NCI-H146 treated with DMSO at 0.1 percent for 48 hours (cell line): ENCODE results near the gene ARHGAP26.
"Not testable (repeated sequence)": the region's sequence is repeated elsewhere in the genome, so short reads cannot be mapped to it uniquely, and the experiment has no call there.

Experiments used
- DNase-seq: peaks from one replicate; lab custom pipeline; 2025; ENCODE audit not compliant: unreplicated experiment; lab: John Stamatoyannopoulos, UW

ARHGAP26 gene

GRCh38 chr5:143106174-143106573, 336.0 kb downstream of the ARHGAP26 start:
- no peak for DNase-seq

DNA sequence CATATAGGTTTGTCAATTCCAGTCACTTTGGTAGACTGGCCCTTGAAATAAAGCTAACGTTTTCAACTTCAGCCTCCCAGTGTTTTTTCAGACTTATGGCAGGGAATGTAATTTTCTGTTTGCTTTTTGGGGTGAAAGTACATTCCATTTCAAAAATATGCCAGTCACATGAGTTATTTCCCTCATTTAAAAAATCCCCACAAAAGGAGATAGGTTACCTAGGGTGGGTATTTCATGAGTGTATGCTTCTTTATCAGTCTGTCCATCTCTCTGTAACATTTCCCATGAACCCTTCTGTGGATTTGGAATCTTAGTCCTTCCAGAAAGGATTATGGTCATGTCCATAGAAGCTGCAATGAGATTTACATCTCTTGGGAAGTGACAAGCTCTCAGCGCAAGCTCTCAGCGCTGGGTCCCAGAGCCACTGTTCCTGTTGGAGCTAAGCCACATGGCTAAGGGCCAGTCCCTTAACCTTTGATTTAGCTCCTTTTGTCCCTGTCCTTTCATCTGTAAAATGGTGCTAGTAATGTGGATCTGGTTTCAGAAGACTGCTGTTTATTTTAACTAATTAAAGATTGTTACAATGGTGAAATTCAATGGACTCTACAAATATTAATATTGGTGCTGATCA, 338.4 kb downstream of the ARHGAP26 start:
- peak; percentile 82 for DNase-seq

- DNase-seq: no peak
These were observed 340.4 kb downstream of the ARHGAP26 start for GRCh38 chr5:143110591-143110990.

DNA sequence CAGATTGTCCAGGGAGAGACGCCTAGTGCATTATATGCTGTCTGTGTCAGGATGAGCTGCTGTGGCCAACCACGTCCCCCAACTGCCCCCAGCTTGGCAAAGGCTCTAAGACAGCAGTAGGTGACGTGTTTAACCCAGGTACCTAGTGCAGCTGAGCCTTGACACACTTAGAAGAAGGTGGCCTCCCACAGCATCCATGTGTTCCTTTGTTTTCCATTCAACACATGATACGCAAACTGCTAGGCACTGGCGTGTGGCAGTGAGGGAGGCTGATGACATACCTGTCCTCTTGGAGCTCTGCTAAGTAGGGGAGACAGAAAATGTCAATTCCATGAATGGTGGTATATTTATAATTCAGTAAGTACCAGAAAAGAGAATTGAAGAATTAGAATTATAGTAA, 341.6 kb downstream of the ARHGAP26 start:
- no peak for DNase-seq

DNA sequence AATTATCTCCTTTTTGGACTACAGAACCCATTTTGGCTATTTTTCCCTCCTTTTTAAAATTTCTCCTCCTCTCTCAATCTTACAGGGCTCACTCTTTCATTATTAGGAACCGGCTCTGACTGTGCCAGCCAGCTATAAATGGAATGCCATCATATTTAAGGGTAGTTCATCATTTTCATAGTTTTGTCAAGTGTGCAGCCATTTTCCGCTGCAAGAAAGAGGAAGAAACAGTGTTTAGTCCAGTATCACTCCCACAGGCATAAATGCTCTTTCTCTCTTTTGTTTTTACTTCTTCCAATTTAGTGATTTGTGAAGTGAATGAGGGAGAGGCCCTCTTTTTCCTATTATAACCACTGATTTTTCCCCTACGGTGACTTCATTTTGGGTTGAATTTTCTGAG, 343.3 kb downstream of the ARHGAP26 start:
- DNase-seq: no peak

GRCh38 chr5:143114481-143114880, 344.3 kb downstream of the ARHGAP26 start:
- no peak for DNase-seq

GRCh38 chr5:143115381-143115780, 345.2 kb downstream of the ARHGAP26 start:
- no peak for DNase-seq

DNA sequence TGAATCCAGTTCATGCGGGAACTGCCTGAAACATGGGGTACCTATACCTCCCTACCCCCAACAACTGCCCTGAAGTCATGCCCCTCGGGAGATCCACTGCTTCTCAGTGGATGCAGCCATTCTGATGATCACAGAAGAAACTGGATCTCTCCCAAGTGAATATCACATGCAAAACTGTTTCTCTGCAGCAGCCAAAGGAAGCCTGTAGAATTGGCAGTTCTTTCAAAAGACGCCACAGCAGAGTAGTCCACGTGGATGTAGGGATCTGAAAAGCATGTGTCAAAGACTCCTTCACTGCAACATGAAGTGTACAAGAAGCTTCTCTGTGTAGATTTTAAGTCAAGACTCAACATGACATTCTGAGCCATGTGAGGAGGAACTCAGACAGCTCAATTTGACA, 346.6 kb downstream of the ARHGAP26 start:
- DNase-seq: no peak

- DNase-seq: no peak
These were observed 347.6 kb downstream of the ARHGAP26 start for GRCh38 chr5:143117821-143118220.

DNA sequence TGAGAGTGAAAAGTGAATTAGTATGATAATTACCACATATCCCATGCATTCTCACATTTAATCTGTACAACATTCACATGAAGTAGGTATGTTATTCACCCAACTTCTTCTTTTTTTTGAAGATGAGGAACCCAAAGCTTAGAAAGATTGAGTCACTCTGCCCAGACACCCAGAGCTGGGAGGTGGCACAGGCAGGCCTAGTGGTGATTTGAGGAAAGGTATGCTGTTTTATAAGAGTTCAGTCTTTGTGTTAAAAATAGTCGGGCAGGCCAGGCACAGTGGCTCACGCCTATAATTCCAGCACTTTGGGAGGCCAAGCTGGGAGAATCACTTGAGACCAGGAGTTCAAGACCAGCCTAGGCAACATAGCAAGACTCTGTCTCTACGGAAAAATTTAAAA, 348.0 kb downstream of the ARHGAP26 start:
- no peak for DNase-seq

GRCh38 chr5:143118818-143119217, 348.6 kb downstream of the ARHGAP26 start:
- DNase-seq: not testable (repeated sequence)

DNA sequence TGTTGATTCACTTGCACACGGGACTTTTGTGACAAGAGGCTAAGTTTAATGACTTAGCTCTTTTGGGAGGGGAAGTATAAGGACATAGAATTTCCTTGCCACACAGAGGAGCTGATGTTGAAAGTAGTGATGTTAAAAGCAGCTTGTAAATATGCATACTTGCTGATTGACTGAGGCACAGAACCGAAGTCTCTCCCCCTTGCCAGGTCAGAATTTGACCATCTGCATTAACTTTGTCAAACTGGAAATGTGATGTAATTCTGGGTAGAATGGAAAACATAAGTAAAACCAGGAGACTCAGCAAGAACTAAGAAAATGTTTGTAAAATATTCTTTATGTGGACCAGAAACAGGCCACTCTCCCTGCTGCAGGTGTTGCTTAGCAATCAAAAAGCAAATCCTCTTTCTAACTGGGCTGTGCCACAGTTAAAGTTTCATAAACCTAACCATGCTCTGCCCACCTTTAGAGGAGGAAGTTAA, 349.2 kb downstream of the ARHGAP26 start:
- no peak for DNase-seq

GRCh38 chr5:143119881-143120341, 349.7 kb downstream of the ARHGAP26 start:
- DNase-seq: no peak

GRCh38 chr5:143120460-143121134, 350.4 kb downstream of the ARHGAP26 start:
- DNase-seq: no peak

GRCh38 chr5:143121135-143121475, 350.9 kb downstream of the ARHGAP26 start:
- DNase-seq: no peak

DNA sequence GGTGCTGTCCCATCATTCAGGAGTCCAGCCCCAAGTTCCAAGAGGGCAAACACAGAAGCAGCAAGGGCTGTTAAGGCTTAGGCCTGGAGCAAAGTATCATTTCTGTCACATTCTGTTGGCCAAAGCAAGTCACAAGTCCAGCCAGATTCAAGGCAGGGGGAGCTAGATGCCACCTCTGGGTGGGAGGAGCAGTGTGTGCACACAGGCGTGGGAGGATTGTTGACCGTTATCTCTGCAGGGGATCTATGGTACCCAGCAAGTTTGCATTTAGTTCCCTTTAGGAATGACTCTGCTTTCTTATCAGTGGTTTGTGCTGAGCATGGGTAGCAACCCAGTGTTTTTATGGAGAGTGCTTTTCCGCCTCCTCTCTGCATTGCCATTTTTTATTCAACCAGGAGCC, 354.4 kb downstream of the ARHGAP26 start:
- no peak for DNase-seq

- no peak for DNase-seq
These were observed 356.2 kb downstream of the ARHGAP26 start for GRCh38 chr5:143126174-143127019.

DNA sequence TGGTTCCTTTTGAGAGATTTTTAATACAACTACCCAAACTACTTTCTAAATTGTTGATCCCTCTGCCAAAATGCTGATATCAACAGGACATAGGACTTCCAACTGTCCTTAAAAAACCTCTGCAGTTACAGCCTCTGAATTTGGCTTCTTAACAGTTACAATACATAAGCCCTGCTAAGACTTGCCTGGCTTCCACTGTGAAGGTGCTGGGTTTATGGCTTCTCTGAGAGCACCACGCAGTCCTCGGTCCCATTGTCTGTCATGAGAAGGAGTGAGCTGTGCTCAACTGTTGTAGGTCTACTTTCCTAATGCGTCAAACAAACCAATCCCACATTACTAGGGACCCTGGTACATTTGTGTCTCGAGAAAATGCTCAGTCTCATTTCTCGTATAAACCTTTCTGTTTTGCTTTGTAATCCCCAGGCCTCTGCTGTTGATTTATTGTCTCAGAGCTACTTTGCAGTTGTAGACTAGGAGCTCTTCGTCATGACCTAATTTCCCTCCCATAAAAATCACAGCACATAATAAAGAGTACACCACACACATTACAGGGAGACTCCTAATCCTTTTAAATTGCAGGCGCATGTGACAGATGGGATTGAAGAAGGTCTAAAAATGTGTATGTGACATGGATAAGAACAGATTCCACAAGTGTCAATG, 358.4 kb downstream of the ARHGAP26 start:
- DNase-seq: no peak

DNA sequence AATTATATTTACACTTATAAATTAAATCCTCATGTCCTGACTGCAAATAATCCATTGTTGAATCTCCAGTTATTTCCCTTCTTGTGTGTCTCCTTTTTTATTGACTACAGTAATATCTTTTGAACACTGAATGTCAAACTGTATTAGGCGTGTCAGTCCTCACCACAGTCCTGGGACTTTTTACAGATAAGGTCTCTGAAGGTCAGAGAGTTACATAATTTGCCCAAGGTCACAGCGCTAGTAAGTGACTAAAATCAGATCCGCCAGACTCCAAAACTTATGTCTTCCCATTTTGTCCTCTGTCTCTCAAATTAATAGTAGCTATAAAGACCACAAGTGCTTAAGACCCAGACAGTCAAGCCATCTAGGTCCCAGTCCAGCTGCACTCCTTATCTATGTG, 359.0 kb downstream of the ARHGAP26 start:
- no peak for DNase-seq

DNA sequence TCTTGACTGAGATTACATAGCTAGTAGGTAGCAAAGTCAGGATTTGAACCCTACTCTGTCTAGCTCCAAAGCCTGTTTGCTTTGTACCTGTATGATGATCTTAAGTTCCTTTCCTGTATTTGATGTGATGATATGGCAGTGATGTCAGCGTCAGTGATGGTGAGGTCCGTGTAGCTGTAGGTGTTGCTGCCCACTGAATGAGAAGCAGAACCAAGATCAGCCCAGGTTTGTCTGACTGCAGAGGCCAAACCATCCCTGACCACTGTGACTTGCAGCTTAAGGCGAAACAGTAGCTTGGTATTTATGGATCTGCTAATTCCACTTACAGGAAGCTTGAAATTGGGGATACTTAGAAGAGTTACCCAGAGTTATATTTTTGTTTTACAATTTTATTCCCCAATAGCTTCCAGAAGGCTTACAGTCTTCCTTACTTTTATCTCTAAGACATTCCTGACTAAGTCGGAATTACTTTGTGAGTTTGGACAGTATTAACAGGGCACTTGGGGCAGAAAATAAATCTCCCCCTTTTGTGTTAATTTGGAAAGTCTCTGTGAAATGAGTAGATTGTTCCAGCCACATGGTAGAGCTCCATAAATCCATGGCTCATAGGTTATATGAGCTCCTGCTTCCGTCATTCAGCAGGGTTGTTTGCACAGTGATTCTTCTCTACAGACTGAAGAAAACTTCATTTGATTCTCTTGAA, 359.9 kb downstream of the ARHGAP26 start:
- no peak for DNase-seq
